ENCODE measurements around the gene RAC3.

RAC3 gene

DNA sequence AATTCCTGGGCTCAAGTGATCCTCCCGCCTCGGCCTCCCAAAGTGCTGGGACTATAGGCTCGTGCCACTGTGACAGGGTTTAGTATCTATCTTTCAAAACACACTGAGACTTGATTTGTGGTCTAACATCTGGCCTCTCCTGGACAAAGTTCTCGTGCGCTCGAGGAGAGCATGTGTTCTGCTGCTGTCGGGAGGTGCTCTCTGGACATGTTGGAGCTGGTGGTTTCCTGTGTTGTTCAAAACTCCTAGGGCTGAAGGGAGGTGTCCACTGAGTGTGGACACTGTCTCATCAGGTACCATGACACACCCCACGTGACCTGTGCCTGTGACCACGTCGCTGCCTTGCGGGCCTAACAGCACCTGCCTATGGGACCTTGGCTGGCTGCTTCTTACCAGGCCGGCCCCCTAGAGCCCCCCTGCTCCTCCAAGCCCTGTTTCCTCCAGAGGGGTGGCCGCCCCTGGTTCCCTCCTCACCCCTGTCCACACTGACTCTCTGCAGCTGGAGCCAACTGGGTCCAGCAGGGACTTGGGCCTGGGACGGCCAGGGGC lies 14.5 kb downstream of the RAC3 start:
- DNase-seq, result no peak

DNA sequence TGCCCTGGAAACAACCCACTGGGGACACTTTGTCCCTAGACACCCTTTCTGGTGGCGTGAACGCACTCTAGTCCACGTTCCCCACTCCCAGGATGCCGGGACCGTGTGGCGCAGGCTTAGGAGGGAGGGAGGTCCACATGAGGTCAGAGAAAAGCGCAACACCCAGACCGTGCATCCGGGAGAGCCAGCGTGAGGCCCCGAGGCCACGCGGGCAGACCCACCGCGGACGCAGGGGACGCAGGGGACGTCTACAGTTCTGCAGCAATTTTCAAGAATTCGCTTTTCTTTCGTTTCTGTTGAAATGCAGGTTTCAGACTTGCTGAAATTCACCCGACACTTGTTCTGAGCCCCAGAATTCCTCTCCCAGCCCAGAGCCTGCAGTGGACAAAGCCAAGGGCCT lies 15.4 kb downstream of the RAC3 start:
- no peak for DNase-seq

DNA sequence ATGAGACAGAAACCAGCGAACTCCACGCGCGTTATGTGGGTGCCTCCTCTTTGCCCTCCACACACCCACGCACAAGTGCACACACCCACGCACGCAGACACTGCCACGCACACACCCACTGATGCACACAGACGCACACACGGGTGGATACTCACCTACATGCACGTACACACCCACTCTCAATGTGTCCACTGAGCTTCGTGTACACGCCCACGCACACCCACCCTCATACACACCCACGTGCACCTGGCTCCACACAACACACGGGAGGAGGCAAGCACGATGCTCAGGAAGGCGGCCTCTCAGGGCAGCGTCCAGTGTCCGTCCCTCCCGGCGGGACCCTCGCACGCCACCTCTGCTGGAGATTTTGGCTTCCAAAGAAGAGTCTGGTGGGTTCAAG lies 15.9 kb downstream of the RAC3 start:
- no peak for DNase-seq

DNA sequence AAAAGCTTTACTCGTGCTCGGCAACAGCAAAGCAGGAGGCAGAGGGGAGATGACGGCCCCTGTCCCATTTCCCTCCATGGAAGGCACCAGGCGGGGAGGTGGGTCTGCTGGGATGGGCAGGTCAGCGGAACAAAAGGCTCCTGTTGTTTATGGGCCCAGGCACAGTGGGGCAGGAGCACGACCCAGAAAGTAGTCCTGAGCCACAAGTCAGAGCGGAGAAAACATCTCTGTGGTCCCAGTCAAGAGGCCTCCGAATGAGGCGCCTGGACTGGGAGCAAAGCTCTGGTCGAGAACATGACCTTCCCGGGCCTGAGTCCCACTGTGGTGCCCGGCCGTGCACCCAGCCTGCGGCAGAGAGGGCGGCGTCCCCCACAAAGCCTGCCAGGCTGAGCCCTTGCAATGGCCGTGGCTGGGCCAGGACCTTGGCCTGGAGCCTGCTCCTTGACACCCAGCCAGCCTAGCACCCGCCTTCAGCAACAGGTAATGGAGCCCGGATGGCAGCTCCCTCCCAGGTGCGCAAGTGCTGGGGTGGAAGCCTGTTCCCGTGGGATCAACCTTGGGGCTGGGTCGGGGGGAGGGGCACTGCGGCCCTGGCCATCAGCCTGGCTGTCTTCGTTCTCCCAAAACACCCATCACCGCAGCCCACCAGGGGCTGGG lies 16.6 kb downstream of the RAC3 start:
- peak; percentile 1 for DNase-seq

DNA sequence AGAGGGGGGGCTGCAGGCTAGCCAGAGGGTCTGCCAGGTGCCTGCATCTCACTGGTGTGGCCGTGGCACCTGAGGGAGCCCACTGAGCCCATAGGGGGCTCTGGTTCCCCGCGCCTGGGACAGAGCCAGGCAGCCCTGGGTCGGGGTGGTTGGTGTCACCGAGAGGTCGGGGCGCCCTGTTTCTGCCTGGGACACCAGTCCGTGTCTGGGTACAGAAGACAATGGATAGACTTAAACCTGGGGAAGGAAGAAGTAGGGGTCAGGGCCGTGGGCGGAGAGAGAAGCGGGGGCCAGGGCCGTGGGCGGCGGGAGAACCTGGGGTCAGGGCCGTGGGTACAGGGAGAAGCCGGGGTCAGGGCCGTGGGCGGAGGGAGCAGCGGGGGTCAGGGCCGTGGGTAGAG lies 17.1 kb downstream of the RAC3 start:
- DNase-seq, result no peak

DNA sequence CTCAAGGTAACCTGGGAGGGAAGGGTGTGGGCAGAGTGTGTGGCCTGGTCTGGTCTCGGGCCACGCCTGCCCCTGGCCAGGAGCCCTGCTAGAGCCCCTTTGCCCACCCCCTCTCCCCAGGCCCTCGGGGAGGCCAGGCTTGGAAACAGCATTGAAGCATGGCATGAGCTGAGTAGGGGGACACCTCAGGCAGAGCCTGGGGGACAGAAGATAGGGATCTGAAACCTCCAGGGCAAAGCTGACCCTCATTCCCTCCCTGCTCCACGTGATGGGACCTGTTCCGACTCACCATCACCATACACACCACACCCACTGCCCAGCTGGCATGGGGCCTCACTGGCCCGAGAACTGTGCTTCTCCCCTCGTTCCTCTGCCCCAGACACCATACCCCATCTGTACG lies 17.6 kb downstream of the RAC3 start:
- DNase-seq, result no peak

DNA sequence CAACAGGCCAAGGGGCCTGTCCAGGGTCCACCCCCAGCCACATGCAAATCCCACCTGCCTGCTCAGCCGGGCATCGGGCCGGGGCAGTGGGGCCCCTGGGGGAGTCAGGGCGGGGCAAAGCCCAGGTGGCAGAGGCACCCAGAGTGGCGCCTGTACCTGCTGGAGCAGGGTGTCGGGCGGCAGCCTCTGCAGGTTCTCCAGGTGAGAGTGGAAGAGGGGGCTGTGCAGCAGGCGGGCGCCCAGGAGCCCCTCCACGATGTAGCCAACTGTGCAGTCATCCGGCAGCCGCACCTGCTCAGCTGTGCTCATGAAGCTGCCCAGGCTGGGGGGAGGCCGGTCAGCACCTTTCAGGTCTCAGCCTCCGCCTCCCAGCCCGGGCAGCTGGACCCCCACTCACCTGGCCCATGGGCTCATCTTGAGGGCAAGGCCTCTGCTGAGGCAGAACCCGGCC lies 18.1 kb downstream of the RAC3 start:
- DNase-seq, result peak; percentile 2

DNA sequence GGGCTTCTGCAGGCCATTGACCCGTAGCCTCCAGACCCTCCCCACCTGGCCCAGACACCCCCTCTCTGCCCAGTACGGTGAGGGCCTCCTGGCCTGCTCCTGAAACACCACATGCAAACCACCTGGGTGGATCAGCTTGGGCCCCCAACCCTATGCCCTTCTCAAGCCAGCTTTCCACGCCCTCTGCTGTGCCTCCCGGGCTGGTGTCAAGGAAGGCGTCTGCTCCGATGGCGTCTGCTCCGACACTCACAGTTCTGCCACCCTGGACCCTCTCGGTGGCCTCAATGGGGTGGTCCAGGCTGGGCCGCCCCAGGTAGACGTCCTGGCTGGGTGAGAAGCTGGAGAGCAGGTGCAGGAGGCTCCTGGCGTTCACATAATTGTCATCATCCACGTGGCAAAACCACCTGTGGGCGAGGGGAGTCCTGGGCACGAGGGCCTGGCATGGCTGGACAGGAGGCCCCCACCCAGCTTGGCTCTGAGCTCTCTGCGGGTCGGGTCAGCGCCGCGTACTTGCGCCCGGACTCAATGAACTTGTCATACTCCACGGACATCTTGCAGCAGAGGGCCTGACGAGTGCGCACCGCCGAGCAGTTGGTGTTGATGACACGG lies 18.8 kb downstream of the RAC3 start:
- no peak for DNase-seq

DNA sequence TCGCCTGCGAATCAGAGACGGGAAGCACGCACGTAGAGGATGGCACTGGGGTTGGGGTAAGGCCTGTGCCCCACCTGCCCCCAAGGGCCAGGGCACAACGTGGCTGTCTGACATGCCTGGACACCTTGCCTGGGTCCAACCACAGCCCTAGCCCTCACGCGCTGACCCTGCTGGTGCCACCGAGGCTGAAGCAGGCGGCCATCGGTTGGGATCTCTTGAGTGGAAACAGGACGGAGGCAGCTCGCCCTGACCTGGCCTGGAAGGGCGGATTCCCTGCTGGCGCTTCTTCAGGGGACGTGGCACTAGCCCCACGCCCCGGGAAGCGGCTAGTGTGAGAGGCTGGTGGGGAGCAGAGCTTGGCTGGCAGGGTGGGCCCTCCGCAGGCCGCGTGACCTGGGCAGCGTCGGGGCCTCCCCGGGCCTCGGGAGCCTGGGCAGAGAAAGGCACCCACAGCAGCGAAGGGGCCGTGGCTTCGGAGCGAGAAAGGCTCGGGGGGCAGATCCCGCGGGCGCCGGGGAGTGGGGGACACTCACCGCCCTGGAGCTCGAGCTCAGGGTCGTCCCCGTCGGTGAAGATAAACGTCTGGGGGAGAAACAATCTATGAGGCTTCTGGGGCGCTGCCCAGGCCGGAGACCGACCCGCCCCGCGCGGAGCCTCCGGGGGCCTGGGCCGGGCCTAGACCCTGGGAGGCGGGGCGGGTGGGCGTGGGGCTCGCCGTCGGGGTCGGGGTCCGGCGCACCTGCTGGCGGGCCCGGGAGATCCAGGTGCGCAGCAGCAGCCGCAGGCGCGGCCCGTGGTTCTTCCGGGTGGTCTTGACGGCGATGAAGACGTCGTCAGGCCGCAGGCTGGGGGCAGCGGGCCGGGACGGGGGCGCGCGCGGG lies 19.5 kb downstream of the RAC3 start:
- DNase-seq, result no peak

DNA sequence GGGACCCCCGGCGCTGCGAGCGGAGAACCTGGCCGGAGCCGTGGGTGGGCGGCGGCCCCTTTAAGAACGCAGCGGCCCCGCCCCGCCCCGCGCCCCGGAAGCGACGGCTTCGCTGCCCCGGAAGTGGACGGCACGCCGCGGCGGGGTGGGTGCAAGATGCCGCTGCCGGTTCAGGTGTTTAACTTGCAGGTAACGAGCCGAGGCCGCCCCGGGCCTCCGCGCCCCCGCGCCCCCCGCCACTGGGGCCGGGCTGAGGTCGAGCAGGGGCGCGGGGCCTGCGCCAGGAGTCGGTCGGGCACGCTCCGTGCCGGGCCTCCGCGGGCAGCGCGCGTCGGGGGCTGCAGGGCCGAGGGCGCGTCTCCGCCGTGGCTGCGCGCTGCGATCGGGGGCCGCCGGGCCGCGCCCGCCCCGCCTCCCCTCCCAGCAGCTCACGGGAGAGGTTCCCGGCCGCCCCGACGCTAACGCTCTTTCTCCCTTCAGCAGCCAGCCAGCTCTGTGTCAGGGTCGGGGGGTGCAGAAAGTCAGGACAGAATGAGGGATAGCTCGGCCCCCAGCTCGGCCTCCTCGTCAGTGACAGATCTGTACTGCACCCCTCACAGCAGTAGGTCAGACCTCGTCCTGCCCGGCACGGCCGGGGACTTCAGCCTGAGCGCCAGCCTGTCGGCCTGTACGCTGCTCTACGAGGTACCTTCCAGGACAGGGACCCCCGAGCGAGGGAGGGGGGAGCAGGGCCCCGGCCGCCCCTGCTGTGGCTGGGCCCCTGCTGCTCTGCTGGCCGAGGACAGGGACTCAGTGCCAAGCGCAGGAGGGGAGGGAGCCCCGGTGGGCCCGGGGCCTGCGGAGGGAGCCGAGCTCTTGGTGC lies 20.5 kb downstream of the RAC3 start, which contains the start of the genes GPS1 and RFNG:
TSS of gene GPS1 (plus strand) at position 123 of the 862 bp plus-strand sequence. CDS start at position 157, 34 bp downstream.
TSS of gene RFNG (minus strand) at position 36 of the 862 bp plus-strand sequence. CDS start 45 bp downstream, outside the sequence.
- peak; percentile 89 for DNase-seq

DNA sequence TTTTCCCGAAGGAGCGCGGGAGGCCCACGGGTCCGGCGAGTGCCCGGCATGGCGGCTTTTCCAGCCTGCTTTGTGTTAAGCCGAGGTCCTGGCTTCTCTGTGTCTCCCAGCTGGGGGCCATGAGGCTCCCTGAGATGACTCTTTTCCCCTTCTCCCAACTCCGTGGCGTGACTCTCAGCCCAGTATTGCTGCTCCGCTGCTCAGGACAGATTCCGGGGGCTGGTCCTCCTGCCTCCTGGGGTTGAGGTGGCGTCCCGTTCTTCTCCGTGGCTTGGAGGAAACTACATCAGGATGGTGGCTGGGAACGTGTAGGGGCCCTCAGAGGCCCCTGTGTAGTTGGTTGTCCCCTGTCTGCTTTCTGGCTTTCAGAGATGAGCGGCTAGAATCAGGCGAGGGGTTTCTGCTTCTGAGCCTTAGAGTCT lies 21.2 kb downstream of the RAC3 start:
- DNase-seq, result no peak

DNA sequence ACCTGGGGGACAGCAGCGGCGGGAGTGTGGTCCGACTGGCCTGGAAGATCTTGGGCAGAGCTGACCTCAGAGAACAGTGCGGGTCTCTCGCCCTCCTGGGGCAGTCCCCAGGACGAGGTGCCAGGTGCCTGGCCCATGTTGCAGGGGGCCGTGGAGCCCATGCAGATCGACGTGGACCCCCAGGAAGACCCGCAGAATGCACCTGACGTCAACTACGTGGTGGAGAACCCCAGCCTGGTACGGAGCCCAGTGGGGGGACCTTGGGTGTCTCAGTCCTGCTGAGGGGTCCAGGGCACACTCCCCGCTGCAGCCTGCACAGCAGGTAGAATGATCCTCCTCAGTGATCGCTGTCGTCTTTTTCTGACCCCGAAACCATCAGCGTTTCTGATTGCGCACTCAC lies 21.7 kb downstream of the RAC3 start:
- DNase-seq, result no peak

DNA sequence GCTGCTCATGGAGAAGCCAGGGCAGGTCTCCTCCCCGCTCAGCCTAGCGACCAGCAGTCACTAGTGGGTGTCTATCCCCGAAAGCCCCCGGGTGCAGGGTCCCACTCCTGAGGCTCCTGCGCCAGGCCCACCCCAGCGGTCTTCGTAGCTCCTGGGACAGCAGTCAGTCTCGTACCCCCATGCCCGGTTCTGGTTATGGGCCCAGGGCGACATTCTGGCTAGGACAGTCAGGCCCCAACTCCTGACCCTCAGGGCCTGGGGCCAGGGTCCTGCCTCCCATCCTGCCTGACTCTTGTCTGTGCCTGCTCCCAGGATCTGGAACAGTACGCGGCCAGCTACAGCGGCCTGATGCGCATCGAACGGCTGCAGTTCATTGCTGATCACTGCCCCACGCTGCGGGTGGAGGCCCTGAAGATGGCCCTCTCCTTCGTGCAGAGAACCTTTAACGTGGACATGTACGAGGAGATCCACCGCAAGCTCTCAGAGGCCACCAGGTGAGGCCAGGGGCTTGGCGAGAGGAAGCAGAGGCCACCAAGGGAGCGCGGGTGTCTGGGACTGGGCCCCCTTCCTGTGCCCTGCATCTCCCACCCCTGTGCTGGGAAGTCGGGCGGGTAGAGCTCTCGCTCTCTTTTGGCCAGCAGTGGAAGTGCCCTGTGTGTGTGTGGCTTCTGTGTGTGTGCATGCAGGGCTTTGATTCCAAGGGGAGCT lies 22.2 kb downstream of the RAC3 start:
- peak; percentile 2 for DNase-seq

DNA sequence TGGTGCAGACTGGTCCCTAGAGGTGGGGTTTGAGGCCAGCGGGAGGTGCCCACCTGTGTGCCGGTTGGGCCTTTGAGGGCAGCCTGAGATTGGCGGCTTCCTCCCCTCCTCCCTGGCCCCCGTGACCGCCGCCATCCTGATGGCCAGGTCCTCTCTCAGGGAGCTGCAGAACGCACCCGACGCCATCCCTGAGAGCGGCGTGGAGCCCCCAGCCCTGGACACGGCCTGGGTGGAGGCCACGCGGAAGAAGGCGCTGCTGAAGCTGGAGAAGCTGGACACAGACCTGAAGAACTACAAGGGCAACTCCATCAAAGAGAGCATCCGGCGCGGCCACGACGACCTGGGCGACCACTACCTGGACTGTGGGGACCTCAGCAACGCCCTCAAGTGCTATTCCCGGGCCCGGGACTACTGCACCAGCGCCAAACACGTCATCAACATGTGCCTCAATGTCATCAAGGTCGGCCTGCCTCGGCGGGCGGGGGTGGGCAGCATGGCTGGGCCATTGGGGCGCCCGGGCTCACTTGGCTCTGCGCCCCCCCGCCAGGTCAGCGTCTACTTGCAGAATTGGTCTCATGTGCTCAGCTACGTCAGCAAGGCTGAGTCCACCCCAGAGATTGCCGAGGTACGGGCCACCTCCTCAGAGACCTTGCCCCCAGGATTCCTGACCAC lies 23.0 kb downstream of the RAC3 start:
- no peak for DNase-seq

DNA sequence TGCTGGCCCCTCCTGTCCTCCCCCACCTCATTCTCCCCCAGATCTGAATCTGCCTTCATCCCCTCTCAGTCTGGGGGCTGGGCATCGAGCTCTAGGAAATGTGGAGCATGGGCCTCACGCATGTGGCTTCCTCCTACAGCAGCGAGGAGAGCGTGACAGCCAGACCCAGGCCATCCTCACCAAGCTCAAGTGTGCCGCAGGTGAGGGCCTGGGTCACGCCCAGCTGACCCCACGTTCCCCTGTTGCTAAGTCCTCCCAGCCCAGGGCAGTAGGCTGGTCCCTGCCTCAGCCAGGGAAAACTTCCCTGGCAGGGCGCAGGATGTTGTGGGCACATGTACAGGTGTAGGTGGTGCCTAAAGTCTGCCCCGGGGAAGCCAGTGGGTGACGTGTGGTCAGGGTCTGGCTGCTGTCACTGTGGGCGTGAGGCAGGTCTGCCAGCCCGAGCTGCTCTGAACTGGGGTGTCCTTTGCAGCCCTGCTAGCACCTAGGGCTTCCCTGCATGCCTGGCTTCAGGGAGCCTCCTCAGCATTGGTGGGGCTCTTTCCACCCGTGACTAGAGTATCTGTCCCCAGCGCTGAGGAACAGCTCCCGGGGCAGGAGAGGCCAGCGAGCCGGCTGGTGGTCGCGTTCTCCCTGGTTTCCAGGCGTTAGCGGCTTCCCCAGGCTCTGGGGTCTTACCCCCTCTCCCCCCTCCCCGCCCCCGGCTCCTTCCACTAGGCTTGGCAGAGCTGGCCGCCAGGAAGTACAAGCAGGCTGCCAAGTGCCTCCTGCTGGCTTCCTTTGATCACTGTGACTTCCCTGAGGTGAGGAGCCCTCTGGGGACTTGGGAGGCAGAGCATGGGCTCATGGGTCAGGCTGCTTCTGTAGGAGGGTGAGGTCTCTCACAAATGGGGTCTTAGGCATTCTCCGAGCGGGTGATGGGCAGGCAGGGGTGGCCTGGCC lies 23.8 kb downstream of the RAC3 start:
- no peak for DNase-seq

DNA sequence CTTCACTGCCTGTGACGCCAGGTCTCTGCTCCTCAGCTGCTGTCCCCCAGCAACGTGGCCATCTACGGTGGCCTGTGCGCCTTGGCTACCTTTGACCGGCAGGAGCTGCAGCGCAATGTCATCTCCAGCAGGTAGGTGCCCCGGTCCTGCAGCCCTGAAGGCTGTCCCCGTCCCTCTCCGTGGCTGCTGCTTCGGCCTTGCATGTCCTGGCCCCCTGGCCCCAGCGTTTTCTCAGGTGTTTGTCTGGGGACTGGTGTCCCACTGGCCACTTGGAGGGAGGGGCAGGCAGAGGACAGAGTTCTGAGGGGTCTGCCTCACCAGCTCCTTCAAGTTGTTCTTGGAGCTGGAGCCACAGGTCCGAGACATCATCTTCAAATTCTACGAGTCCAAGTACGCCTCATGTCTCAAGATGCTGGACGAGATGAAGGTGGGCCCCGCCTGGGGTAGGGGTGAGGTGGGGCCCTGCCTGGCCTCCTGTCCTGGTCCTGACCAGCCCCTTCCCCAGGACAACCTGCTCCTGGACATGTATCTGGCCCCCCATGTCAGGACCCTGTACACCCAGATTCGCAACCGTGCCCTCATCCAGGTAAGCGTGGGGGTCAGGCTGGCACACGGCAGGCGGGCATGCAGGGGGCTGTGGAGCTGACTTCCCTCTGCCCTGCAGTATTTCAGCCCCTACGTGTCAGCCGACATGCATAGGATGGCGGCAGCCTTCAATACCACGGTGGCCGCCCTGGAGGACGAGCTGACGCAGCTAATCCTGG lies 24.7 kb downstream of the RAC3 start:
- DNase-seq, result peak; percentile 7

DNA sequence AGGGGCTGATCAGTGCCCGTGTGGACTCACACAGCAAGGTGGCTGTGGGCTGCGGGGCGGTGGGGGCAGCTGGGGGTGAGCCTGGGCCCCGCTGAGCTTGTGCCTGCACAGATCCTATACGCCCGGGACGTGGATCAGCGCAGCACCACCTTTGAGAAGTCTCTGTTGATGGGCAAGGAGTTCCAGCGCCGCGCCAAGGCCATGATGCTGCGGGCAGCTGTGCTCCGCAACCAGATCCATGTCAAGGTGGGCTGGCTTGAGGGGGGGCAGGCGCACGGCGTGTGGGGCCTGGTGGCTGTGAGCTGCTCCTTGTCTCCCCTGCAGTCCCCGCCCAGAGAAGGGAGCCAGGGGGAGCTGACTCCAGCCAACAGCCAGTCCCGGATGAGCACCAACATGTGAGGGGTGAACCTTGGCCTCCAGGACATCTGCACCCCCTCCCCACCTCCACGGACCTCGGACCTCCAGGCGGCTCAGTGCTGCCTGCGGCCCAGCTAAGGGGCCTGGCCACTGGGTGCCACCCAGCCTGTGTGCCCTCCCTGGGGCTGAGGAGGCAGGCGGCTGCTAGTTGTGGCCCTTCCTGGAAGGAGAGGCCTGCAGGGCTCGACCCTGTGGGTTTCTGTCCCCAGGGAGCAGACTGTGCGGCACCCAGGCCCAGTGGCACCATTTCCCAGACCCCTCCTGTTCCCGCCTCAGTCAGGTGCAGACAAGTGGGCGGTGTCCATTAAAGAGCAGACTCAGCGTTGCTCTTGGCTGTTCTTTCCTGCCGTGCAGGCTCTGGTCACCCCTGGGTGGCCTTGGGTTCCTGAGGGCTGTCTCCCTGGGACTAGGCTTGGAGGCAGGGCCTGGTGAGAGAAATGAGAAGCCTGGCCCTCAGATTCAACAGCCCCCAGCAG lies 25.5 kb downstream of the RAC3 start:
- DNase-seq, result peak; percentile 9
